ENCODE measurements around the gene ZFR. TPM values are rescaled to one million over a fixed set of nuclear protein-coding genes. Genes with fewer than 3 reads are reported as not detected.

The ZFR gene
- polyA plus RNA-seq, 2 of the 4 experiments (the other 2 are of a cell fraction), result 65.6 to 107 TPM

- H3K9me3 ChIP-seq, result peaks cover 1% of the 10 kb centered on the region; the same call in 1 of the 3 replicates
- POLR2A ChIA-PET, result no interaction called here
- FAIRE-seq (no peak), ATAC-seq (no peak), DNase-seq (ENCODE audit: low read depth in 1 of 2, low spot score in 1 of 2) (no peak)
- no peak overlapping the region for H3K4me3 ChIP-seq
- no peak for TF ChIP-seq EP300 (IDR thresholded peaks at IDR 0.05)
- no peak for TF ChIP-seq MAX (IDR thresholded peaks at IDR 0.05)
- no peak for TF ChIP-seq EHMT2 (IDR thresholded peaks at IDR 0.05; ENCODE audit: low read depth)
- no peak for TF ChIP-seq CHD2 (IDR thresholded peaks at IDR 0.05; ENCODE audit: low read length, partially characterized antibody)
- TF ChIP-seq RAD21 (conservative IDR thresholded peaks at IDR 0.05 in 1 of 2, IDR thresholded peaks at IDR 0.05 in 1 of 2), result no peak
- no peak for TF ChIP-seq USF2 (IDR thresholded peaks at IDR 0.05)
- no peak for TF ChIP-seq PHF8 (IDR thresholded peaks at IDR 0.05; ENCODE audit: borderline replicate concordance, low read depth)
- no peak for TF ChIP-seq HOXB13 (CRISPR knock-in tag; IDR thresholded peaks at IDR 0.05; ENCODE audit: low read depth)
- TF ChIP-seq KDM5A (IDR thresholded peaks at IDR 0.05), result no peak
- TF ChIP-seq ZFP36 (IDR thresholded peaks at IDR 0.05; ENCODE audit: borderline replicate concordance, partially characterized antibody), result no peak
- no peak for TF ChIP-seq POLR2A (IDR thresholded peaks at IDR 0.05; ENCODE audit: low read length)
- H3K4me1 ChIP-seq, result peaks cover 17% of the 10 kb centered on the region; the same call in 2 of the 3 replicates
- no peak overlapping the region for H3K27ac ChIP-seq
- CTCF ChIA-PET, result interaction anchor here (0.8 to 1.7 kb wide), 3 partner anchors 46 to 189 kb away, joined by 3 to 6 read pairs (median 3); no protein-coding TSS in a partner anchor
- H3K4me2 ChIP-seq, result no peak overlapping the region
Measured at GRCh38 chr5:32421075-32421474, 23.5 kb downstream of the ZFR start.

DNA sequence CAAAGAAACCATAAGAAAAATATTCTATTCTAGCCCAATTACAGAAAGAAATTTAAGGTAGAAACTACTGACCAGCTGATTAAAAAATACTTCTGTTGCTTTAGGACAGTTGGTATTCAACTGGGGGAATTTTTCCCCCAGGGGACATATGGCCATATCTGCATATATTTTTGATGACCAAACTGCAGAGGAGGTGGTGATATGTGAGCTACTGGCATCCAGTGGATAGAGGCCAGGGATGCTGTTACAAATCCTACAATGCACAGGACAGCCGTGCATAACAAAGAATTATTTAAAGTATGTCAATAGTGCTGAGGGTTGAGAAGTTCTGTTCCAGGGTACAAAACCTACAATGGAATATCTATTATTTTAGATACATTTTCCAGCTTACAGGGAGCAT is 24.0 kb downstream of the ZFR start:
- CTCF ChIA-PET, result interaction anchor here (1.2 to 1.7 kb wide), 4 partner anchors 23 to 91 kb away, joined by 3 to 6 read pairs (median 4); no protein-coding TSS in a partner anchor
- no peak for TF ChIP-seq NFE2L2 (conservative IDR thresholded peaks at IDR 0.05; ENCODE audit: low read length)
- no peak for TF ChIP-seq HOXB13 (CRISPR knock-in tag; IDR thresholded peaks at IDR 0.05; ENCODE audit: low read depth)
- no peak for TF ChIP-seq CBX2 (IDR thresholded peaks at IDR 0.05; ENCODE audit: borderline replicate concordance, low read depth)
- no peak for TF ChIP-seq MAZ (IDR thresholded peaks at IDR 0.05; ENCODE audit: borderline replicate concordance, low read depth, low read length)
- no peak for TF ChIP-seq HOXB5 (CRISPR knock-in tag; IDR thresholded peaks at IDR 0.05)
- TF ChIP-seq POLR2A (IDR thresholded peaks at IDR 0.05; ENCODE audit: low read length), result no peak
- no peak for TF ChIP-seq ZC3H11A (IDR thresholded peaks at IDR 0.05)
- TF ChIP-seq RARB (CRISPR knock-in tag; IDR thresholded peaks at IDR 0.05), result no peak
- TF ChIP-seq GATA3 (IDR thresholded peaks at IDR 0.05; ENCODE audit: borderline replicate concordance), result no peak
- no peak for TF ChIP-seq SMC3 (IDR thresholded peaks at IDR 0.05)
- no peak for TF ChIP-seq KDM1A (IDR thresholded peaks at IDR 0.05; ENCODE audit: low read depth)
- TF ChIP-seq RNF2 (IDR thresholded peaks at IDR 0.05; ENCODE audit: borderline replicate concordance, low read depth), result no peak
- TF ChIP-seq PHF8 (IDR thresholded peaks at IDR 0.05; ENCODE audit: borderline replicate concordance, low read depth), result no peak
- DNase-seq (ENCODE audit: low read depth in 1 of 2, low spot score in 1 of 2) (no peak), FAIRE-seq (no peak), ATAC-seq (no peak)
- Histone ChIP-seq H3K4me3 (no peak overlapping the region), H3K4me2 (no peak overlapping the region), H3K27ac (no peak overlapping the region), H3K9me3 (no peaks in the 10 kb centered on the region), H3K4me1 (peaks cover 17% of the 10 kb centered on the region; the same call in 2 of the 3 replicates)
- POLR2A ChIA-PET, result no interaction called here
- WGBS (ENCODE audit: missing lambda C conversion rate), result 70% methylated on average over 1 of the region's 1 CpG

DNA sequence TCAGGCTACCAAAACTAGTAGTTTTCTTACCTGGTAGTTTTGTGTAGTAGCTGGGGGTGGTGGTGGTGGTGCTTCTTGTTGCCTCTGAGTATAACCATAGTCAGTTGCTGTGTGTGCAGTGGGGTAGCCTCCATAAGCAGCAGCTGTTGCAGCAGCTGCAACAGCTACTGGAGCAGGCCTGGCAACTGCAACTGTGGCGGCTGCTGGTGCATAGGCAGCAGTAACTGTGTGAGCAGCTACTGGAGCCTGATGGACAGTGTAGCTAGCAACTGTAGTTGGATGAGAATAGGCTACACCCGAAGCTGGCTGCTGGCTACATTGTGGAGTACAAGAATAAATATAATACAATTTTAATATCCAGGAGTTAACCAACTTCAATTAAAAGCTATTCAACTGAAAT is 24.7 kb downstream of the ZFR start:
- Histone ChIP-seq H3K27ac (no peak overlapping the region), H3K4me1 (peaks cover 17% of the 10 kb centered on the region; the same call in 2 of the 3 replicates), H3K9me3 (no peaks in the 10 kb centered on the region), H3K4me3 (no peak overlapping the region), H3K4me2 (no peak overlapping the region)
- POLR2A ChIA-PET, result no interaction called here
- 84% methylated on average over 2 of the region's 2 CpGs for WGBS (ENCODE audit: missing lambda C conversion rate)
- TF ChIP-seq EP300 (IDR thresholded peaks at IDR 0.05) (no peak), SMC3 (IDR thresholded peaks at IDR 0.05) (no peak), JUN (IDR thresholded peaks at IDR 0.05) (no peak), ELK1 (IDR thresholded peaks at IDR 0.05; ENCODE audit: low read depth, low read length) (no peak)
- CTCF ChIA-PET, result interaction anchor here (0.7 to 1.7 kb wide), 4 partner anchors 23 to 170 kb away, joined by 3 to 6 read pairs (median 4); no protein-coding TSS in a partner anchor
- FAIRE-seq, result no peak
- no peak for ATAC-seq
- DNase-seq (ENCODE audit: low read depth in 1 of 2, low spot score in 1 of 2), result no peak

Measured in A549 (cell line).